ENCODE data around the gene PERP.

GRCh38 chr6:138115877-138116660, 8.8 kb upstream of the PERP start:
- TF ChIP-seq CTCF (IDR thresholded peaks at IDR 0.05): peak; percentile 53 to 87
- TF ChIP-seq POLR2A (IDR thresholded peaks at IDR 0.05): no peak
- no peak for TF ChIP-seq EP300 (IDR thresholded peaks at IDR 0.05)
